ENCODE results near the gene EMP2.
"Not testable (repeated sequence)": the region's sequence is repeated elsewhere in the genome, so short reads cannot be mapped to it uniquely, and the experiment has no call there.

GRCh38 chr16:10505286-10505685 is 75.1 kb downstream of the EMP2 start:
- TF ChIP-seq CTCF, POLR2A (IDR thresholded peaks at IDR 0.05): not testable (repeated sequence)
